Breast epithelium (tissue), 4 donors: ENCODE data around the gene ADAM22. TPM values are rescaled to one million over a fixed set of nuclear protein-coding genes. Genes with fewer than 3 reads are reported as not detected.

Source experiments
- DNase-seq, 2 donors: peaks; one replicate each; pipeline ENCODE4 v3.0.0-alpha.2; 2019; ENCODE audit warnings: low spot score in 2 of 2
- H3K27ac ChIP-seq, 2 donors: fragments of 200-600 bp; sonication (generic) in 1 of 2; one replicate each; pipeline ENCODE4 v1.5.1; 2016 to 2019; ENCODE audit warnings: mild to moderate bottlenecking in 1 of 2
- H3K27me3 ChIP-seq, 2 donors: fragments of 200-600 bp; sonication (generic) in 1 of 2; one replicate each; pipeline versions ENCODE4 v1.5.1 to v1.6.0; 2017 to 2019; ENCODE audit warnings: control low read depth in 1 of 2, mild to moderate bottlenecking in 1 of 2
- H3K36me3 ChIP-seq: fragments of 200-600 bp; one replicate; pipeline ENCODE4 v1.5.1; 2019
- H3K4me1 ChIP-seq, 2 donors: fragments of 200-600 bp; sonication (generic); one replicate each; pipeline ENCODE4 v1.5.1; 2016 to 2019; ENCODE audit warnings: control low read depth in 1 of 2
- H3K4me3 ChIP-seq, 3 donors: fragments of 200-600 bp; sonication (generic); 1 replicate in 2 of 3; 2 replicates in 1 of 3; pipeline ENCODE4 v1.5.1; 2016 to 2019; ENCODE audit warnings: mild to moderate bottlenecking in 3 of 3, moderate library complexity in 2 of 3
- H3K9me3 ChIP-seq, 2 donors: fragments of 200-600 bp; sonication (generic) in 1 of 2; one replicate each; pipeline ENCODE4 v1.5.1; 2016 to 2019; ENCODE audit warnings: control low read depth in 1 of 2
- POLR2A ChIP-seq: fragments of 450-650 bp; IDR thresholded peaks from one replicate; pipeline ENCODE4 v1.6.1; 2016; ENCODE audit warnings: antibody characterized with exemption, mild to moderate bottlenecking, moderate library complexity
- POLR2AphosphoS5 ChIP-seq, 3 donors: sonication (generic); formaldehyde crosslinking; IDR thresholded peaks; one replicate each; pipeline ENCODE4 v1.6.1; 2017; ENCODE audit warnings: antibody characterized with exemption in 3 of 3
- intact Hi-C: fragments of 100-400 bp; cut with DNase I; formaldehyde crosslinking; loops from one replicate; pipeline ENCODE4 v1.15.1; 2023; ENCODE audit warnings: low total_unique reads
- total RNA-seq, 3 donors: library from RNA; depleted of rRNA; stranded (reverse); fragments of >200 nt; gene quantifications; one replicate each; pipeline ENCODE4 v1.1.0, GENCODE V29; 2016
- TF ChIP-seq, protein P1 (sequence below), 3 donors: fragments of 450-650 bp; IDR thresholded peaks; one replicate each; pipeline ENCODE4 v1.5.1; 2016 to 2017; ENCODE audit warnings: antibody characterized with exemption in 3 of 3, mild to moderate bottlenecking in 3 of 3, moderate library complexity in 3 of 3

ADAM22 gene
- total RNA-seq, 3 donors from 2014 or later = 2.3 to 7.5 (median 3.4) TPM

DNA sequence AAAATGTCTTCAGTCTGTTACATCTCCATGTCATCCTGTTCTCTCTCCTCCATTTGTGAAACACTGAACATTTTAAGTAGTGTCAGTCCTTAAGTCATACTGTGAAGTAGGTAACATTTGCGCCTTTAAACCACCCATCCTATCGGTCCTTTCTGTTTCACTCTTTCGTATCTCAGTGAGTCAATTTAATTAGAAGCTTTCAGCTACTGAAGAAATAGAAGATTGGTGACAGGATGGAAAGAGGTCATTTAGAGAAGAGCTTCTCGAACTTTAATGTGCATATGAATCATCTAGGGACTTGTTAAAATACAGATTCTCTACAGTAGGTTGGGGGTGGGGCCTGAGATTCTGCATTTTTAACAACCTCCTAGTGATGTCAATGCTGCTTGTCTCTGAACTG, 172.4 kb downstream of the ADAM22 start:
- no peak for TF ChIP-seq POLR2AphosphoS5 (IDR thresholded peaks at IDR 0.05)
- no peaks in the 10 kb centered on the region for H3K36me3 ChIP-seq
- no peaks in the 10 kb centered on the region for H3K4me1 ChIP-seq
- intact Hi-C loops = no loop called here
- H3K9me3 ChIP-seq = no peaks in the 10 kb centered on the region
- DNase-seq = no peak
- H3K27me3 ChIP-seq = no peaks in the 10 kb centered on the region
- H3K27ac ChIP-seq = no peak overlapping the region
- no peak overlapping the region for H3K4me3 ChIP-seq

DNA sequence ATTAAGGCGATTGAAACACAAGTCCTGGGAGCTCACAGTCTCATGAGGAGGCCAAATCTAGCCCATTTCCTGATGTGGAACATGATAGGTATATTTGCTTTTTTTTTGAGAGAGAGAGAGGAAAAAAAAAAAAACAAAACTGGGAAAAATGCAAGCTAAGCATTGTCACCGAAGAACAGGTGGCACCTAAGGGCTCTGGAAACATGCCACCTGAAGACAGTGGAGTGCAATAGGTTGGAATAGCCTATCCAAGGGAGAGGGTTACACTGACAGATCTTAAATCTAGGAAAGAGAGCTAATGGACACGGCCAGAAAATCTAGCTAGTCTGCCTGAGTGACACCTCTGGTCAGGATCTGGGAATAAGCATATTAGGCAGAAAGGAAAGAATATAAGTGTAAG, 175.6 kb downstream of the ADAM22 start:
- Histone ChIP-seq H3K27ac (no peak overlapping the region), H3K36me3 (no peaks in the 10 kb centered on the region), H3K27me3 (no peaks in the 10 kb centered on the region), H3K4me1 (no peaks in the 10 kb centered on the region), H3K9me3 (no peaks in the 10 kb centered on the region), H3K4me3 (no peak overlapping the region)
- TF ChIP-seq POLR2A (no peak), POLR2AphosphoS5 (IDR thresholded peaks at IDR 0.05) (no peak)
- TF ChIP-seq, protein P1, sequence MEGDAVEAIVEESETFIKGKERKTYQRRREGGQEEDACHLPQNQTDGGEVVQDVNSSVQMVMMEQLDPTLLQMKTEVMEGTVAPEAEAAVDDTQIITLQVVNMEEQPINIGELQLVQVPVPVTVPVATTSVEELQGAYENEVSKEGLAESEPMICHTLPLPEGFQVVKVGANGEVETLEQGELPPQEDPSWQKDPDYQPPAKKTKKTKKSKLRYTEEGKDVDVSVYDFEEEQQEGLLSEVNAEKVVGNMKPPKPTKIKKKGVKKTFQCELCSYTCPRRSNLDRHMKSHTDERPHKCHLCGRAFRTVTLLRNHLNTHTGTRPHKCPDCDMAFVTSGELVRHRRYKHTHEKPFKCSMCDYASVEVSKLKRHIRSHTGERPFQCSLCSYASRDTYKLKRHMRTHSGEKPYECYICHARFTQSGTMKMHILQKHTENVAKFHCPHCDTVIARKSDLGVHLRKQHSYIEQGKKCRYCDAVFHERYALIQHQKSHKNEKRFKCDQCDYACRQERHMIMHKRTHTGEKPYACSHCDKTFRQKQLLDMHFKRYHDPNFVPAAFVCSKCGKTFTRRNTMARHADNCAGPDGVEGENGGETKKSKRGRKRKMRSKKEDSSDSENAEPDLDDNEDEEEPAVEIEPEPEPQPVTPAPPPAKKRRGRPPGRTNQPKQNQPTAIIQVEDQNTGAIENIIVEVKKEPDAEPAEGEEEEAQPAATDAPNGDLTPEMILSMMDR (IDR thresholded peaks at IDR 0.05) = no peak
- no peak for DNase-seq
- intact Hi-C loops = no loop called here

DNA sequence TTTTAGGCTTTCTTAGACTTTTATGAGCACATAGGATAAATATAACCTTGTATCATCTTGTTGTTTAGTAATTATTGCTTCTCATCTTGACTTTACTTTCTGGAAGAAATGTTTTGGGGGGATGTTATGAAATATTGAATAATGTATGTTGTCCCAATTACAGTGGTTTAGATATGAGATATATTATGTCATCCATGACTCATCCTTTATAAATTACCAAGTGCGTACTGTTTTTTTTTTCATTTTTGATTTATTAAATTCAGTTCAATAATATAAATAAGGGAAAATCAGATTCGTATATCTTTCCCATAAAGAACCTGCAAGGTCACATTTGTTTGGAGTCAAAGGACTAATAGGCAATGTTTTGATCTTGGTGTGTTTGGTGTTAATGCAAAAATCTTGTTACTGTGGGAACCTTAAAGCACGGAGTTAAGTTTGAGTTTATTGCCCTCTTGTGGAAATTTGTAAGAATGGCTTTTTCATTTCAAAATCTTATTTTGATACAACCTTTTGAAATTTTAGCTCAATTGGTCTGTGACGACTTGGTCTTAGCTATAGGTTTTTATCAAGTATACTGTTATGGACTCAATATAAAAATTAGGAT, 177.2 kb downstream of the ADAM22 start:
- Histone ChIP-seq H3K4me3 (no peak overlapping the region), H3K4me1 (no peaks in the 10 kb centered on the region), H3K9me3 (no peaks in the 10 kb centered on the region), H3K36me3 (no peaks in the 10 kb centered on the region), H3K27ac (no peak overlapping the region), H3K27me3 (no peaks in the 10 kb centered on the region)
- intact Hi-C loops = no loop called here
- no peak for DNase-seq
- TF ChIP-seq, protein P1 (IDR thresholded peaks at IDR 0.05) = peak; percentile 8 to 62 (median 34)
- TF ChIP-seq POLR2A (no peak), POLR2AphosphoS5 (IDR thresholded peaks at IDR 0.05) (no peak)

DNA sequence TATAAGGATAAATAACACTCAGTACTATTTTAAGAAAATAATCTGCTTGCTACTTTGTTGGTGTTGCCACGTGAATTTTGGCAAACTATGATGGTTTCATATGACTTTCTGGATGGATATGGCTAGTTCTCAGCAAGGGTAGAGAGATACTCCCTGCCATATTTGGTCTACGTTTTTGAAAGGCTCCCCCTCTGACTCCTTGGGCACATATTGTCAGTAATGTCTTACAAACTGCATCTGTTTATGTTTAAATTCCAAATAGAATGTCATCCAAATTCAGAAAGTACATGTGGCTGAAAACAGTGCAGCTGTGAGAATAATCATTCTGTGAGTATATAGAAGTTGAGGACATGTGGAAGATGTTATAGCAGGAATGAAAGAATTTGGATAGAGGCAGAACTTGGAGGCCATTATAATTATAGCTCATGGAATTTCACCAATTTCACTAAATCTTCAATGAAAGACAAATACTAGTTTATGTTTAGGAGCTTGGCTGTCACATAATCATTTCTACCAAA, 178.0 kb downstream of the ADAM22 start:
- intact Hi-C loops = no loop called here
- no peaks in the 10 kb centered on the region for H3K27me3 ChIP-seq
- no peak for TF ChIP-seq POLR2AphosphoS5 (IDR thresholded peaks at IDR 0.05)
- TF ChIP-seq, protein P1 (IDR thresholded peaks at IDR 0.05) = no peak
- no peak for TF ChIP-seq POLR2A

DNA sequence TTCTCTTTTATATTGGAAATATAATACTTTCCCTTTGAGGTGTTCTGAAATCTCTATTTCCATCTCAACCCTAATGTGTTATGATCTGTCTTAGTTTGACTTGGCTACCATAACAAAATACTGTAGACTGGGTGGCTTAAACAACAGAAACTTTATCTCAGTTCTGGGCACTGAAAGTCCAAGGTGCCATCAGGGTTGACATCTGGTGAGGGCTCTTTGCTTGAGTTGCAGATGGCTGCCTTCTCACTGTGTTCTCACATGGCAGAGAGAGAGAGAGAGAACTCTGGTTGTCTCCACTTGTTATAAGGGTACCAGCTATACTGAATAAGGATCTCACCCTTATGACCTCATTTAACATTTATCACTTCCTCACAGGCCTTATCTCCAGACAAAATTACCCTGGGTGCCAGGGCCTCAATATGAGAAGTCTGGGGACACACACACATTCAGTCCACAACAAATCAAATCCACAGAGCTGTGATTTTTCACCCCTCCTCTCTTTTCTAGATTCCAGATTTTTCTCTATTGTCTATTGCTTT, 181.3 kb downstream of the ADAM22 start:
- Histone ChIP-seq H3K27me3 (no peaks in the 10 kb centered on the region), H3K27ac (no peak overlapping the region), H3K36me3 (no peaks in the 10 kb centered on the region), H3K9me3 (no peaks in the 10 kb centered on the region), H3K4me3 (no peak overlapping the region), H3K4me1 (no peaks in the 10 kb centered on the region)
- TF ChIP-seq POLR2AphosphoS5 (IDR thresholded peaks at IDR 0.05) (no peak), POLR2A (no peak)
- TF ChIP-seq, protein P1 (IDR thresholded peaks at IDR 0.05) = no peak
- intact Hi-C loops = no loop called here
- no peak for DNase-seq

More for the DNA sequence above, 178.0 kb downstream of the ADAM22 start:
- no peak for DNase-seq
- no peaks in the 10 kb centered on the region for H3K4me1 ChIP-seq
- no peak overlapping the region for H3K4me3 ChIP-seq
- no peak overlapping the region for H3K27ac ChIP-seq
- no peaks in the 10 kb centered on the region for H3K9me3 ChIP-seq
- H3K36me3 ChIP-seq = no peaks in the 10 kb centered on the region
